ENCODE data around the gene C2orf49. TPM values are rescaled to one million over a fixed set of nuclear protein-coding genes. Genes with fewer than 3 reads are reported as not detected.
A peak's percentile ranks its signal among the peaks of the same experiment; 100 is the strongest.

The C2orf49 gene
- total RNA-seq, 1 donor from 2014 or later = 27.2 TPM

GRCh38 chr2:105299290-105299689 is 38.0 kb upstream of the C2orf49 start:
- peak; percentile 30 for TF ChIP-seq CTCF (IDR thresholded peaks at IDR 0.05; ENCODE audit: unreplicated experiment)
- peaks cover 16% of the 10 kb centered on the region for H3K4me1 Mint-ChIP-seq (ENCODE audit: low read depth)
- no peak overlapping the region for H3K27ac Mint-ChIP-seq
- peaks cover 9% of the 10 kb centered on the region for H3K36me3 Mint-ChIP-seq (ENCODE audit: insufficient read depth)
- H3K4me3 Mint-ChIP-seq (ENCODE audit: low read depth) = no peak overlapping the region
- no peaks in the 10 kb centered on the region for H3K27me3 Mint-ChIP-seq
- no peaks in the 10 kb centered on the region for H3K9me3 Mint-ChIP-seq (ENCODE audit: low read depth)
- no peak for DNase-seq (ENCODE audit: low spot score, unreplicated experiment)

GRCh38 chr2:105301646-105302045 is 35.7 kb upstream of the C2orf49 start:
- TF ChIP-seq CTCF (IDR thresholded peaks at IDR 0.05; ENCODE audit: unreplicated experiment) = no peak
- Mint-ChIP-seq H3K4me3 (ENCODE audit: low read depth) (no peak overlapping the region), H3K27me3 (no peaks in the 10 kb centered on the region), H3K27ac (no peak overlapping the region), H3K36me3 (ENCODE audit: insufficient read depth) (peaks cover 8% of the 10 kb centered on the region), H3K4me1 (ENCODE audit: low read depth) (peaks cover 7% of the 10 kb centered on the region), H3K9me3 (ENCODE audit: low read depth) (no peaks in the 10 kb centered on the region)
- no peak for DNase-seq (ENCODE audit: low spot score, unreplicated experiment)

- peaks cover 2% of the 10 kb centered on the region for H3K4me1 Mint-ChIP-seq (ENCODE audit: low read depth)
- H3K9me3 Mint-ChIP-seq (ENCODE audit: low read depth) = no peaks in the 10 kb centered on the region
- no peak overlapping the region for H3K27ac Mint-ChIP-seq
- no peak for DNase-seq (ENCODE audit: low spot score, unreplicated experiment)
- H3K27me3 Mint-ChIP-seq = no peaks in the 10 kb centered on the region
- H3K4me3 Mint-ChIP-seq (ENCODE audit: low read depth) = no peak overlapping the region
- no peak for TF ChIP-seq CTCF (IDR thresholded peaks at IDR 0.05; ENCODE audit: unreplicated experiment)
- peaks cover 10% of the 10 kb centered on the region for H3K36me3 Mint-ChIP-seq (ENCODE audit: insufficient read depth)
Measured at GRCh38 chr2:105307146-105307545, 30.2 kb upstream of the C2orf49 start.

- TF ChIP-seq CTCF (IDR thresholded peaks at IDR 0.05; ENCODE audit: unreplicated experiment) = no peak
- no peak for DNase-seq (ENCODE audit: low spot score, unreplicated experiment)
- no peak overlapping the region for H3K27ac Mint-ChIP-seq
- H3K9me3 Mint-ChIP-seq (ENCODE audit: low read depth) = no peaks in the 10 kb centered on the region
- H3K27me3 Mint-ChIP-seq = no peaks in the 10 kb centered on the region
- H3K4me1 Mint-ChIP-seq (ENCODE audit: low read depth) = peaks cover 2% of the 10 kb centered on the region
- peaks cover 10% of the 10 kb centered on the region for H3K36me3 Mint-ChIP-seq (ENCODE audit: insufficient read depth)
- no peak overlapping the region for H3K4me3 Mint-ChIP-seq (ENCODE audit: low read depth)
Measured at GRCh38 chr2:105307550-105307949, 29.8 kb upstream of the C2orf49 start.

GRCh38 chr2:105307962-105308361 is 29.4 kb upstream of the C2orf49 start:
- Mint-ChIP-seq H3K27ac (peak overlapping the region; percentile 42), H3K4me1 (ENCODE audit: low read depth) (peaks cover 2% of the 10 kb centered on the region), H3K4me3 (ENCODE audit: low read depth) (no peak overlapping the region), H3K36me3 (ENCODE audit: insufficient read depth) (peaks cover 10% of the 10 kb centered on the region), H3K27me3 (no peaks in the 10 kb centered on the region), H3K9me3 (ENCODE audit: low read depth) (no peaks in the 10 kb centered on the region)
- TF ChIP-seq CTCF (IDR thresholded peaks at IDR 0.05; ENCODE audit: unreplicated experiment) = no peak
- no peak for DNase-seq (ENCODE audit: low spot score, unreplicated experiment)
